CD14-positive monocyte (primary cell): ENCODE results near the gene TLR4. TPM values are rescaled to one million over a fixed set of nuclear protein-coding genes. Genes with fewer than 3 reads are reported as not detected.

ENCODE experiments used
- DNase-seq, 3 donors: peaks; one replicate each; pipeline ENCODE4 v3.0.0-alpha.2; 2011 to 2022
- H2AFZ ChIP-seq: 2 replicates; pipeline ENCODE4 v1.6.0; 2012; ENCODE audit warnings: mild to moderate bottlenecking, low read depth, low read length, inconsistent platforms; ENCODE audit not compliant: insufficient read depth, poor library complexity, severe bottlenecking
- H3K27ac ChIP-seq, 2 donors: 1 replicate in 1 of 2; 2 replicates in 1 of 2; pipeline ENCODE4 v1.5.1; 2012 to 2013; ENCODE audit warnings: low read length in 2 of 2, control low read depth in 1 of 2, inconsistent platforms in 1 of 2, low read depth in 1 of 2, mild to moderate bottlenecking in 1 of 2
- H3K27me3 ChIP-seq, 2 donors: one replicate each; pipeline versions ENCODE4 v1.6.0 to v1.6.1; 2011 to 2013; ENCODE audit warnings: low read length in 2 of 2; ENCODE audit not compliant: control insufficient read depth in 2 of 2, insufficient read depth in 2 of 2
- H3K36me3 ChIP-seq, 2 donors: replicated peaks in 1 of 2; 1 replicate in 1 of 2; 2 replicates in 1 of 2; pipeline versions ENCODE4 v1.5.1 to v1.6.1; 2012 to 2013; ENCODE audit warnings: low read length in 2 of 2, control low read depth in 1 of 2, inconsistent platforms in 1 of 2, mild to moderate bottlenecking in 1 of 2; ENCODE audit not compliant: insufficient read depth in 2 of 2, control insufficient read depth in 1 of 2
- H3K4me1 ChIP-seq, 2 donors: 1 replicate in 1 of 2; 2 replicates in 1 of 2; pipeline versions ENCODE4 v1.5.1 to v1.6.1; 2012 to 2013; ENCODE audit warnings: low read length in 2 of 2, control low read depth in 1 of 2, inconsistent platforms in 1 of 2, mild to moderate bottlenecking in 1 of 2, moderate library complexity in 1 of 2; ENCODE audit not compliant: insufficient read depth in 2 of 2, control insufficient read depth in 1 of 2
- H3K4me2 ChIP-seq: replicated peaks from 2 replicates; pipeline ENCODE3; 2012; ENCODE audit warnings: low read length, moderate library complexity, mild to moderate bottlenecking; ENCODE audit not compliant: poor library complexity, severe bottlenecking; ENCODE audit errors: extremely low read depth
- H3K4me3 ChIP-seq, 3 experiments: fragments of 200-600 bp in 1 of 3; sonication (generic) in 1 of 3; replicated peaks in 1 of 3; 1 replicate in 2 of 3; 2 replicates in 1 of 3; pipeline ENCODE4 v1.5.1; 2011 to 2013; ENCODE audit warnings: low read length in 3 of 3, mild to moderate bottlenecking in 3 of 3, control low read depth in 2 of 3, low read depth in 2 of 3, inconsistent platforms in 1 of 3, moderate library complexity in 1 of 3
- H3K79me2 ChIP-seq: 2 replicates; pipeline ENCODE4 v1.6.0; 2012; ENCODE audit warnings: mild to moderate bottlenecking, control low read depth, inconsistent platforms, low read length, moderate library complexity; ENCODE audit not compliant: insufficient read depth
- H3K9ac ChIP-seq: 2 replicates; pipeline ENCODE4 v1.6.0; 2017; ENCODE audit warnings: low read length, mild to moderate bottlenecking; ENCODE audit not compliant: insufficient read depth, poor library complexity, severe bottlenecking
- H3K9me3 ChIP-seq, 2 donors: replicated peaks in 1 of 2; 1 replicate in 1 of 2; 2 replicates in 1 of 2; pipeline versions ENCODE4 v1.5.1 to v1.6.1; 2012 to 2013; ENCODE audit warnings: low read length in 2 of 2, control low read depth in 1 of 2; ENCODE audit not compliant: control insufficient read depth in 1 of 2, insufficient read depth in 1 of 2
- H4K20me1 ChIP-seq: 2 replicates; pipeline ENCODE4 v1.6.0; 2012; ENCODE audit warnings: mild to moderate bottlenecking, low read length, control low read depth, moderate library complexity; ENCODE audit not compliant: insufficient read depth
- H3K27ac Mint-ChIP-seq, 7 donors: one replicate each; pipeline ENCODE4 v1.8.0; 2020; ENCODE audit warnings: mild to moderate bottlenecking in 7 of 7, mixed read lengths in 7 of 7, moderate library complexity in 6 of 7, inconsistent platforms in 2 of 7
- H3K27me3 Mint-ChIP-seq, 3 donors: one replicate each; pipeline ENCODE4 v1.8.0; 2021 to 2022; ENCODE audit warnings: low read depth in 3 of 3, mild to moderate bottlenecking in 3 of 3, mixed read lengths in 3 of 3, moderate library complexity in 3 of 3, inconsistent platforms in 1 of 3
- H3K36me3 Mint-ChIP-seq, 2 donors: one replicate each; pipeline ENCODE4 v1.8.0; 2020; ENCODE audit warnings: mixed read lengths in 2 of 2, inconsistent platforms in 1 of 2, mild to moderate bottlenecking in 1 of 2
- H3K4me1 Mint-ChIP-seq: one replicate; pipeline ENCODE4 v1.8.0; 2020; ENCODE audit warnings: mild to moderate bottlenecking, mixed read lengths
- H3K4me3 Mint-ChIP-seq, 2 donors: one replicate each; pipeline ENCODE4 v1.8.0; 2020; ENCODE audit warnings: mild to moderate bottlenecking in 2 of 2, mixed read lengths in 2 of 2, moderate library complexity in 1 of 2
- H3K9me3 Mint-ChIP-seq, 7 donors: one replicate each; pipeline ENCODE4 v1.8.0; 2020 to 2022; ENCODE audit warnings: mixed read lengths in 7 of 7, mild to moderate bottlenecking in 6 of 7, moderate library complexity in 6 of 7, inconsistent platforms in 2 of 7
- CTCF ChIP-seq: fragments of 200-600 bp; IDR thresholded peaks from one replicate; pipeline ENCODE4 v1.8.0; 2022; ENCODE audit warnings: antibody characterized with exemption, mild to moderate bottlenecking
- WGBS: methylation state at CpG from one replicate; pipeline ENCODE4 v1.1.5; 2013; ENCODE audit warnings: missing lambda C conversion rate; ENCODE audit not compliant: insufficient coverage; 5-methylcytosine and 5-hydroxymethylcytosine counted together
- intact Hi-C, 2 donors: fragments of 100-400 bp; cut with micrococcal nuclease; formaldehyde crosslinking; loops; one replicate each; pipeline versions ENCODE4 v1.15.0 to v1.15.1; 2023
- polyA plus RNA-seq, 3 donors: library from polyadenylated mRNA; depleted of rRNA in 1 of 3; unstranded in 2 of 3; stranded (reverse) in 1 of 3; fragments of 300-500 nt in 2 of 3; fragments of >200 nt in 1 of 3; fragmentation: Illumina TruSeq in 2 of 3; gene quantifications; 1 replicate in 2 of 3; 2 replicates in 1 of 3; pipeline ENCODE4 v1.2.3, GENCODE V29; 2012 to 2021

The TLR4 gene
- polyA plus RNA-seq, 3 donors = 34.0 to 214 (median 174) TPM

- Histone ChIP-seq H2AFZ (no peak overlapping the region), H3K4me1 (no peaks in the 10 kb centered on the region), H3K27ac (no peak overlapping the region), H3K79me2 (no peaks in the 10 kb centered on the region), H3K9me3 (no peaks in the 10 kb centered on the region), H3K4me3 (no peak overlapping the region), H3K36me3 (no peaks in the 10 kb centered on the region), H4K20me1 (no peaks in the 10 kb centered on the region), H3K4me2 (no peak overlapping the region), H3K27me3 (no peaks in the 10 kb centered on the region), H3K9ac (no peak overlapping the region)
- H3K4me3 Mint-ChIP-seq = no peak overlapping the region
- DNase-seq = no peak
- peaks cover 0 to 2% (median 0%) of the 10 kb centered on the region in 3 donors for H3K27me3 Mint-ChIP-seq
- no CpG with 5 or more reads among the region's 2 CpGs for WGBS
- peaks cover 0 to 9% (median 4%) of the 10 kb centered on the region in 7 donors for H3K9me3 Mint-ChIP-seq
- TF ChIP-seq CTCF = no peak
- intact Hi-C loops = no loop called here
- H3K36me3 Mint-ChIP-seq = no peaks in the 10 kb centered on the region
- H3K4me1 Mint-ChIP-seq = no peaks in the 10 kb centered on the region
- no peak overlapping the region for H3K27ac Mint-ChIP-seq
Observed at GRCh38 chr9:117687532-117687931, 16.7 kb upstream of the TLR4 start.

- Histone ChIP-seq H3K79me2 (no peaks in the 10 kb centered on the region), H3K27ac (no peak overlapping the region), H3K9ac (no peak overlapping the region), H3K9me3 (no peaks in the 10 kb centered on the region), H3K4me2 (no peak overlapping the region), H3K27me3 (no peaks in the 10 kb centered on the region), H3K36me3 (no peaks in the 10 kb centered on the region), H4K20me1 (no peaks in the 10 kb centered on the region), H3K4me1 (peaks cover 9% of the 10 kb centered on the region in 2 donors), H3K4me3 (no peak overlapping the region), H2AFZ (no peak overlapping the region)
- H3K9me3 Mint-ChIP-seq = peaks cover 0 to 9% (median 4%) of the 10 kb centered on the region in 7 donors
- H3K4me3 Mint-ChIP-seq = no peak overlapping the region
- DNase-seq = no peak
- peaks cover 9% of the 10 kb centered on the region for H3K4me1 Mint-ChIP-seq
- TF ChIP-seq CTCF = no peak
- H3K36me3 Mint-ChIP-seq = no peaks in the 10 kb centered on the region
- peaks cover 0 to 2% (median 0%) of the 10 kb centered on the region in 3 donors for H3K27me3 Mint-ChIP-seq
- intact Hi-C loops = loop anchor here in 1 of 2 donors (5.0 kb wide), 1 partner anchor 36 kb away; no protein-coding TSS in a partner anchor
- no peak overlapping the region for H3K27ac Mint-ChIP-seq
Observed at GRCh38 chr9:117691367-117691766, 12.8 kb upstream of the TLR4 start.
